Measurements from ENCODE around the gene EPHB4.

DNA sequence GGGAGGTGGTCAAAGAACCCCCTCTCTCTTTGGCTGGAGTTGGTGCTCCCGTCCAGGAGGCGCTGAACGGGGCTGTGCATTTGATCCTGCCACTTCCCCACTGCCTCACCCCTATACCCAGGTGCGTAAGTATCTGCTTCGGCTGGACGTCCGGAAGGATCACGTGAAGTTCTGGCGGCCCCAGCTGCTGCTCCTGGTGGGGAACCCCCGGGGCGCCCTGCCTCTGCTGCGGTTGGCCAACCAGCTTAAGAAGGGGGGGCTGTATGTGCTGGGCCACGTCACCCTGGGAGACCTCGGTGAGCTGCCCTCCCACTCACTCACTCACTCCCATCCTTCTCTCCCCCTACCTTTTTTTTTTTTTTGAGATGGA, 34.3 kb upstream of the EPHB4 start:
- TF ChIP-seq POLR2A (IDR thresholded peaks at IDR 0.05), result no peak
- TF ChIP-seq, protein P1, sequence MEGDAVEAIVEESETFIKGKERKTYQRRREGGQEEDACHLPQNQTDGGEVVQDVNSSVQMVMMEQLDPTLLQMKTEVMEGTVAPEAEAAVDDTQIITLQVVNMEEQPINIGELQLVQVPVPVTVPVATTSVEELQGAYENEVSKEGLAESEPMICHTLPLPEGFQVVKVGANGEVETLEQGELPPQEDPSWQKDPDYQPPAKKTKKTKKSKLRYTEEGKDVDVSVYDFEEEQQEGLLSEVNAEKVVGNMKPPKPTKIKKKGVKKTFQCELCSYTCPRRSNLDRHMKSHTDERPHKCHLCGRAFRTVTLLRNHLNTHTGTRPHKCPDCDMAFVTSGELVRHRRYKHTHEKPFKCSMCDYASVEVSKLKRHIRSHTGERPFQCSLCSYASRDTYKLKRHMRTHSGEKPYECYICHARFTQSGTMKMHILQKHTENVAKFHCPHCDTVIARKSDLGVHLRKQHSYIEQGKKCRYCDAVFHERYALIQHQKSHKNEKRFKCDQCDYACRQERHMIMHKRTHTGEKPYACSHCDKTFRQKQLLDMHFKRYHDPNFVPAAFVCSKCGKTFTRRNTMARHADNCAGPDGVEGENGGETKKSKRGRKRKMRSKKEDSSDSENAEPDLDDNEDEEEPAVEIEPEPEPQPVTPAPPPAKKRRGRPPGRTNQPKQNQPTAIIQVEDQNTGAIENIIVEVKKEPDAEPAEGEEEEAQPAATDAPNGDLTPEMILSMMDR (IDR thresholded peaks at IDR 0.05), result no peak
- TF ChIP-seq EP300 (IDR thresholded peaks at IDR 0.05), result no peak
- TF ChIP-seq POLR2AphosphoS5 (IDR thresholded peaks at IDR 0.05), result no peak
